ENCODE results near the gene BAZ1B. TPM values are rescaled to one million over a fixed set of nuclear protein-coding genes. Genes with fewer than 3 reads are reported as not detected.

Gene BAZ1B
- total RNA-seq, 1 donor from 2014 or later: 55.7 TPM

- Histone ChIP-seq H3K4me1 (no peaks in the 10 kb centered on the region), H3K27ac (no peak overlapping the region), H3K36me3 (peaks cover 100% of the 10 kb centered on the region), H3K4me3 (no peak overlapping the region), H3K27me3 (no peaks in the 10 kb centered on the region), H3K9me3 (no peaks in the 10 kb centered on the region)
- no peak for TF ChIP-seq CTCF (IDR thresholded peaks at IDR 0.05)
- ATAC-seq: no peak
- intact Hi-C loops (cut with DNase I): no loop called here
- no peak for DNase-seq
Observed at GRCh38 chr7:73463966-73464365, 58.1 kb downstream of the BAZ1B start.

- TF ChIP-seq CTCF (IDR thresholded peaks at IDR 0.05): no peak
- no peak overlapping the region for H3K4me3 ChIP-seq
- no peak overlapping the region for H3K27ac ChIP-seq
- H3K36me3 ChIP-seq: peaks cover 100% of the 10 kb centered on the region
- no peaks in the 10 kb centered on the region for H3K27me3 ChIP-seq
- DNase-seq (no peak), ATAC-seq (no peak)
- no peaks in the 10 kb centered on the region for H3K9me3 ChIP-seq
- no peaks in the 10 kb centered on the region for H3K4me1 ChIP-seq
- intact Hi-C loops (cut with DNase I): no loop called here
Observed at GRCh38 chr7:73463260-73463659, 58.8 kb downstream of the BAZ1B start.

- no peak for DNase-seq
- no peaks in the 10 kb centered on the region for H3K27me3 ChIP-seq
- H3K27ac ChIP-seq: no peak overlapping the region
- TF ChIP-seq CTCF (IDR thresholded peaks at IDR 0.05): no peak
- H3K4me1 ChIP-seq: no peaks in the 10 kb centered on the region
- peaks cover 100% of the 10 kb centered on the region for H3K36me3 ChIP-seq
- ATAC-seq: no peak
- no peak overlapping the region for H3K4me3 ChIP-seq
- H3K9me3 ChIP-seq: no peaks in the 10 kb centered on the region
- intact Hi-C loops (cut with DNase I): no loop called here
Observed at GRCh38 chr7:73461782-73462285, 60.3 kb downstream of the BAZ1B start.

GRCh38 chr7:73454424-73454823 lies 67.7 kb downstream of the BAZ1B start:
- no peak for ATAC-seq
- H3K27ac ChIP-seq: no peak overlapping the region
- intact Hi-C loops (cut with DNase I): no loop called here

GRCh38 chr7:73452999-73453635 lies 69.0 kb downstream of the BAZ1B start:
- intact Hi-C loops (cut with DNase I): no loop called here
- Histone ChIP-seq H3K27ac (no peak overlapping the region), H3K27me3 (no peaks in the 10 kb centered on the region), H3K4me1 (peaks cover 11% of the 10 kb centered on the region), H3K9me3 (no peaks in the 10 kb centered on the region), H3K4me3 (no peak overlapping the region), H3K36me3 (peaks cover 86% of the 10 kb centered on the region)
- DNase-seq (no peak), ATAC-seq (no peak)
- TF ChIP-seq CTCF (IDR thresholded peaks at IDR 0.05): no peak

More at GRCh38 chr7:73454424-73454823, 67.7 kb downstream of the BAZ1B start:
- Histone ChIP-seq H3K9me3 (no peaks in the 10 kb centered on the region), H3K4me1 (peaks cover 11% of the 10 kb centered on the region), H3K27me3 (no peaks in the 10 kb centered on the region), H3K36me3 (peaks cover 86% of the 10 kb centered on the region), H3K4me3 (no peak overlapping the region)
- no peak for TF ChIP-seq CTCF (IDR thresholded peaks at IDR 0.05)
- no peak for DNase-seq
